ACHN (cell line): ENCODE results near the gene LDLRAD3.

ENCODE experiments used
- DNase-seq: peaks from one replicate; pipeline ENCODE4 v3.0.0-alpha.2; 2015
- in situ Hi-C: cut with HindIII; loops from 2 replicates; pipeline ENCODE4 v1.10.0; 2017; ENCODE audit warnings: low sequenced_read_pairs, low pct_ligation_motif_present, low pct_unique_long_range_greater_than_20kb

Gene LDLRAD3

GRCh38 chr11:36077886-36078685, 134.2 kb downstream of the LDLRAD3 start:
- in situ Hi-C loops = no loop called here

GRCh38 chr11:36078686-36079055, 134.8 kb downstream of the LDLRAD3 start:
- no peak for DNase-seq
- in situ Hi-C loops = no loop called here

More at GRCh38 chr11:36077886-36078685, 134.2 kb downstream of the LDLRAD3 start:
- no peak for DNase-seq

GRCh38 chr11:36079878-36080675, 136.2 kb downstream of the LDLRAD3 start:
- in situ Hi-C loops = no loop called here

GRCh38 chr11:36081274-36081945, 137.5 kb downstream of the LDLRAD3 start:
- DNase-seq = no peak
- in situ Hi-C loops = no loop called here

More at GRCh38 chr11:36079878-36080675, 136.2 kb downstream of the LDLRAD3 start:
- DNase-seq = no peak

- in situ Hi-C loops = no loop called here
- no peak for DNase-seq
These were observed 142.5 kb downstream of the LDLRAD3 start for GRCh38 chr11:36086366-36086765.

GRCh38 chr11:36088266-36088972, 144.6 kb downstream of the LDLRAD3 start:
- DNase-seq = no peak
- in situ Hi-C loops = no loop called here

GRCh38 chr11:36089920-36090319, 146.1 kb downstream of the LDLRAD3 start:
- DNase-seq = no peak
- in situ Hi-C loops = no loop called here

- no peak for DNase-seq
- in situ Hi-C loops = no loop called here
These were observed 146.7 kb downstream of the LDLRAD3 start for GRCh38 chr11:36090356-36091109.

- DNase-seq = no peak
- in situ Hi-C loops = no loop called here
These were observed 147.5 kb downstream of the LDLRAD3 start for GRCh38 chr11:36091256-36091811.

- in situ Hi-C loops = no loop called here
- DNase-seq = no peak
These were observed 148.6 kb downstream of the LDLRAD3 start for GRCh38 chr11:36092314-36093030.

GRCh38 chr11:36093548-36093947, 149.7 kb downstream of the LDLRAD3 start:
- no peak for DNase-seq
- in situ Hi-C loops = no loop called here

GRCh38 chr11:36094164-36094563, 150.3 kb downstream of the LDLRAD3 start:
- no peak for DNase-seq
- in situ Hi-C loops = no loop called here

GRCh38 chr11:36095716-36096115, 151.9 kb downstream of the LDLRAD3 start:
- DNase-seq = no peak
- in situ Hi-C loops = no loop called here

- no peak for DNase-seq
- in situ Hi-C loops = no loop called here
These were observed 153.4 kb downstream of the LDLRAD3 start for GRCh38 chr11:36097219-36097650.

- in situ Hi-C loops = no loop called here
- no peak for DNase-seq
These were observed 154.2 kb downstream of the LDLRAD3 start for GRCh38 chr11:36098087-36098486.

- DNase-seq = no peak
These were observed 155.1 kb downstream of the LDLRAD3 start for GRCh38 chr11:36098853-36099375.

GRCh38 chr11:36101466-36101865, 157.6 kb downstream of the LDLRAD3 start:
- in situ Hi-C loops = no loop called here
- DNase-seq = no peak

More at GRCh38 chr11:36098853-36099375, 155.1 kb downstream of the LDLRAD3 start:
- in situ Hi-C loops = no loop called here
